Effector memory CD8-positive, alpha-beta T cell (primary cell): ENCODE data around the gene ACAN.

Source experiments
- ATAC-seq: fragments of 150-1000 bp; cut with Tn5 transposase; replicated peaks from 2 replicates; pipeline ENCODE4 v1.10.0; 2021; ENCODE audit warnings: mild to moderate bottlenecking, moderate library complexity
- DNase-seq, 3 experiments: peaks; one replicate each; pipeline ENCODE4 v3.0.0; 2021
- H3K27ac Mint-ChIP-seq, 2 donors: one replicate each; pipeline ENCODE4 v1.8.0; 2022; ENCODE audit warnings: mild to moderate bottlenecking in 2 of 2, mixed read lengths in 2 of 2, moderate library complexity in 2 of 2
- H3K27me3 Mint-ChIP-seq, 2 donors: one replicate each; pipeline ENCODE4 v1.8.0; 2022; ENCODE audit warnings: mixed read lengths in 2 of 2
- H3K36me3 Mint-ChIP-seq: one replicate; pipeline ENCODE4 v1.8.0; 2022; ENCODE audit warnings: mild to moderate bottlenecking, moderate library complexity, mixed read lengths; ENCODE audit not compliant: insufficient read depth
- H3K4me1 Mint-ChIP-seq, 2 donors: one replicate each; pipeline ENCODE4 v1.8.0; 2022; ENCODE audit warnings: low read depth in 2 of 2, mixed read lengths in 2 of 2
- H3K4me3 Mint-ChIP-seq, 2 donors: one replicate each; pipeline ENCODE4 v1.8.0; 2022; ENCODE audit warnings: mild to moderate bottlenecking in 2 of 2, mixed read lengths in 2 of 2, moderate library complexity in 2 of 2
- H3K9me3 Mint-ChIP-seq, 2 donors: one replicate each; pipeline ENCODE4 v1.8.0; 2022; ENCODE audit warnings: mixed read lengths in 2 of 2

ACAN gene

DNA sequence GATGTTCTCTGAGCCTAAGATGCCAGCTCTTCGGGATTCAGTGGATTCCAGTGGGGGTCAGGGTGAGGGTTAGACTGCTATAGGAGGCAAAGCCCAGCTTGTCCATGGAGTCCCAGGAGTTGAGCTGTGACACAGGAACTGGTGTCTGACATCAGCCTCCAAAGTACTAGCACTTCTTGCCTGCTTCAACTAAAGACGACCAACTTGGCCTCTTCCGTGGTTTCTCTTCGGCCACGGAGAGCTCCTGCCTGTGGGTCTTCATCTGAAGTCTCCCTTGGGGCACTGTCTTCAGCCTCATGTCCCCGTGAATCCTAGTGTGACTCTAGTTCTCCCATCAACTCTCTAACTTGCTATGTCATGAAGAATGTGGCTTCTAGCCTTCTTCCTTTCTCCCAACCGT is 12.8 kb upstream of the ACAN start:
- H3K27me3 Mint-ChIP-seq: peaks cover 60 to 76% of the 10 kb centered on the region in 2 donors
- no peaks in the 10 kb centered on the region for H3K36me3 Mint-ChIP-seq
- H3K4me1 Mint-ChIP-seq: peaks cover 0 to 3% of the 10 kb centered on the region in 2 donors
- no peak overlapping the region for H3K27ac Mint-ChIP-seq
- DNase-seq: no peak
- no peaks in the 10 kb centered on the region for H3K9me3 Mint-ChIP-seq
- ATAC-seq: no peak
- H3K4me3 Mint-ChIP-seq: no peak overlapping the region

GRCh38 chr15:88791637-88792036 is 11.6 kb upstream of the ACAN start:
- Mint-ChIP-seq H3K4me3 (no peak overlapping the region), H3K27me3 (peaks cover 69 to 88% of the 10 kb centered on the region in 2 donors)

GRCh38 chr15:88792342-88793282 is 10.6 kb upstream of the ACAN start:
- Mint-ChIP-seq H3K27me3 (peaks cover 79 to 97% of the 10 kb centered on the region in 2 donors), H3K4me3 (no peak overlapping the region)

More at GRCh38 chr15:88791637-88792036, 11.6 kb upstream of the ACAN start:
- Mint-ChIP-seq H3K9me3 (no peaks in the 10 kb centered on the region), H3K36me3 (no peaks in the 10 kb centered on the region), H3K27ac (no peak overlapping the region), H3K4me1 (peaks cover 0 to 3% of the 10 kb centered on the region in 2 donors)
- ATAC-seq (no peak), DNase-seq (no peak)

GRCh38 chr15:88794001-88794400 is 9.2 kb upstream of the ACAN start:
- H3K36me3 Mint-ChIP-seq: no peaks in the 10 kb centered on the region
- DNase-seq (no peak), ATAC-seq (no peak)
- no peaks in the 10 kb centered on the region for H3K9me3 Mint-ChIP-seq
- peaks cover 86 to 100% of the 10 kb centered on the region in 2 donors for H3K27me3 Mint-ChIP-seq
- peaks cover 0 to 3% of the 10 kb centered on the region in 2 donors for H3K4me1 Mint-ChIP-seq
- H3K4me3 Mint-ChIP-seq: no peak overlapping the region
- no peak overlapping the region for H3K27ac Mint-ChIP-seq

More at GRCh38 chr15:88792342-88793282, 10.6 kb upstream of the ACAN start:
- Mint-ChIP-seq H3K36me3 (no peaks in the 10 kb centered on the region), H3K9me3 (no peaks in the 10 kb centered on the region), H3K27ac (no peak overlapping the region), H3K4me1 (peaks cover 0 to 3% of the 10 kb centered on the region in 2 donors)
- ATAC-seq (no peak), DNase-seq (no peak)

GRCh38 chr15:88797663-88798339 is 5.4 kb upstream of the ACAN start:
- ATAC-seq (no peak), DNase-seq (no peak)
- H3K27me3 Mint-ChIP-seq: peaks cover 83 to 100% of the 10 kb centered on the region in 2 donors
- no peak overlapping the region for H3K4me3 Mint-ChIP-seq
- no peaks in the 10 kb centered on the region for H3K36me3 Mint-ChIP-seq
- no peaks in the 10 kb centered on the region for H3K9me3 Mint-ChIP-seq
- peaks cover 4 to 7% of the 10 kb centered on the region in 2 donors for H3K4me1 Mint-ChIP-seq
- no peak overlapping the region for H3K27ac Mint-ChIP-seq

DNA sequence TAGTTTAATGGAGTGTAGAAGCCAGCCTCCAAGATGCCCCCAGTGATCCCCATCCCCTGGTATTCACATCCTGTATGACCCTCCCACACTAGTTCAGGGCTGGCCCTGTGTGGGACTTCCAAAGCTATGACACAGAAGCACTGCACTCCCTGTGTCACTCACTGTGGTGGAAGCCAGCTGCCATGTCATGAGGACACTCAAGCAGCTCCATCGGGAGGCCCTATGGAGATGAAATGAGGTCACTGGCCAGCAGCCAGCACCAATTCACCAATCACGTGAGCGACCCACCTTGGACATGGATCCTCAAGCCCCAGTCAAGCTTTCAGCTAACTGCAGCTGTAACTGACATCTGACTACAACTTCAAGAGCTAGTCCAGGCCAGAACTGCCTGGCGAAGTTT is 3.9 kb upstream of the ACAN start:
- Mint-ChIP-seq H3K36me3 (no peaks in the 10 kb centered on the region), H3K9me3 (no peaks in the 10 kb centered on the region), H3K4me1 (peaks cover 7% of the 10 kb centered on the region in 2 donors), H3K4me3 (no peak overlapping the region), H3K27ac (no peak overlapping the region), H3K27me3 (peaks cover 77 to 98% of the 10 kb centered on the region in 2 donors)
- DNase-seq: no peak
- ATAC-seq: no peak

GRCh38 chr15:88800026-88800425 is 3.2 kb upstream of the ACAN start:
- ATAC-seq: no peak
- H3K4me3 Mint-ChIP-seq: no peak overlapping the region
- H3K36me3 Mint-ChIP-seq: no peaks in the 10 kb centered on the region
- no peak overlapping the region for H3K27ac Mint-ChIP-seq
- no peak for DNase-seq
- H3K27me3 Mint-ChIP-seq: peaks cover 77 to 98% of the 10 kb centered on the region in 2 donors
- H3K4me1 Mint-ChIP-seq: peaks cover 4 to 7% of the 10 kb centered on the region in 2 donors
- H3K9me3 Mint-ChIP-seq: no peaks in the 10 kb centered on the region

DNA sequence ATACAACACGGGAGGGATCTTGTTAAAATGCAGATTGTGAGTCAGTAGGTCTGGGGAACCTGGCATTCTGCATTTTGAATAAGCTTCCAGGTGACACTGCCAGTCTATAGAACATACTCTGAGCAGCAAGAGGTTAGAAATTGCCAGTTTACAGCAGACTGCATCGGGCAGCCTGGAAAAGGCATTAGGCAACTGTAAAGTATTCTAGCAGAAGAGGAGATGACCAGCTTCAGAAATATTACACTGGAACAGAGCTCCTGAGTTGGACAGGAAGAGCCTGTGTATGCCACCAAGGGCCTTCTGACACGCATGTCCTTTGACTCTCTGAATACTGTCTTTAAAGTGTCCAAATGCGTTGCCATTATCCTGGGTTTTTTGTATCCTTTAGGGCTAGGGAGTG is 2.5 kb upstream of the ACAN start:
- H3K4me3 Mint-ChIP-seq: no peak overlapping the region
- no peaks in the 10 kb centered on the region for H3K9me3 Mint-ChIP-seq
- H3K27ac Mint-ChIP-seq: no peak overlapping the region
- H3K27me3 Mint-ChIP-seq: peaks cover 80 to 98% of the 10 kb centered on the region in 2 donors
- peaks cover 4 to 7% of the 10 kb centered on the region in 2 donors for H3K4me1 Mint-ChIP-seq
- no peaks in the 10 kb centered on the region for H3K36me3 Mint-ChIP-seq
- ATAC-seq (no peak), DNase-seq (no peak)

DNA sequence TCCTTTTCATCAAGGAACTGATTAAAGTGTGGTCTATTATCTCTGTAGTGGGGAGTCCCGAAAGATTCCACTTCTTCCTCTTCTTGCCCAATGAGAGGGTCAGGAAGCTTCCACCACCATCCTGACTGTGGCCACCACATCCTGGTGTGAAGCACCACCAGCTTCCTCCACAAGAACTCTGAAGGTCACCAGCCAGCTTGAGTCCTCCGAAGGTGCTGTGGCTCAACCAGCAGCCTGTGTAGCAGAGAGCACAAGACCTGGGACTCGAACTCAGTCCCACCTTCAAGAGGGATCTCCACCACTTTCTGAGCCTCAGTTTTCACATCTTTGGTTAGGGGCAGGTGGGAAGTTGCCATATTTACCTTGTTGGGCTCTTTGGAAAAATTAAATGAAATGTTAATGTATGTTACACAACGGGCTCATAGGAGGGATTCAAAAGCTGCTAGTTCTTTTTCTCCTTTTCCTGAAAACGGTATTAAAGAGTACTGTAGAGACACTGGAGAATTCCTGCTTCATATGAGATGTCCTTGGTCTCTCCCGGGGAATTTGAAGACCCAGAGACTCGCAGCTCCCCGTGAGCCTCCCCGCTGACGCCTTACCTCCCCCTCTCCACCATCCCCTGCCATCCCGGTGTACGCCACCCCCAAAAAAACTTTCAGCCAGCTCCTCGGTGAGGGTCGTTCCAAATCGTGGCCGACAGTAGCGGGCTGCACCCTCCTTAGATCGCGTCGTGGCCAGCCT is 816 bp upstream of the ACAN start:
- no peaks in the 10 kb centered on the region for H3K9me3 Mint-ChIP-seq
- H3K27ac Mint-ChIP-seq: no peak overlapping the region
- DNase-seq: no peak
- peak overlapping the region; percentile 68 to 71 for H3K4me3 Mint-ChIP-seq
- peaks cover 77 to 98% of the 10 kb centered on the region in 2 donors for H3K27me3 Mint-ChIP-seq
- ATAC-seq: no peak
- H3K36me3 Mint-ChIP-seq: no peaks in the 10 kb centered on the region
- H3K4me1 Mint-ChIP-seq: peaks cover 4 to 7% of the 10 kb centered on the region in 2 donors

GRCh38 chr15:88802991-88803240 is 320 bp upstream of the ACAN start:
- DNase-seq (no peak), ATAC-seq (no peak)
- H3K27me3 Mint-ChIP-seq: peaks cover 77 to 98% of the 10 kb centered on the region in 2 donors
- H3K27ac Mint-ChIP-seq: no peak overlapping the region
- H3K4me1 Mint-ChIP-seq: peaks cover 4 to 7% of the 10 kb centered on the region in 2 donors
- no peaks in the 10 kb centered on the region for H3K9me3 Mint-ChIP-seq
- peak overlapping the region; percentile 68 to 71 for H3K4me3 Mint-ChIP-seq
- no peaks in the 10 kb centered on the region for H3K36me3 Mint-ChIP-seq

DNA sequence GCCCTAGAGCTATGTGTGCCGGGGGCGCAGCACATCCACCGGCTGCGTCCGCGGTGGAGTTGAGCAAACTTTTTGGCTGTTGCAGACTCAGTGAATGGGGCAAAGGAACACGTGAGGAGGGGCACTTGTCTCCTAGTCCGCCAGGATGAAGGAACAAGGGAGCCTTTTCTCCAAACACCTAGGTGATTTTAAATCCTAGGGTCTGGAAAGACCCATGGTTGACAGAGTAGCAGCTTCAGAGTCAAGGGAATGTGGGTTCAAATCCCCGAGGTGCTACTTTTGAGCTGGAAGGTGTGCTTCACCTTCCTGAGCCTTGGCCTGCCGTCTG is 648 bp downstream of the ACAN start:
- Mint-ChIP-seq H3K4me1 (peaks cover 4 to 7% of the 10 kb centered on the region in 2 donors), H3K4me3 (peak overlapping the region in 1 of 2 donors; percentile 13)

DNA sequence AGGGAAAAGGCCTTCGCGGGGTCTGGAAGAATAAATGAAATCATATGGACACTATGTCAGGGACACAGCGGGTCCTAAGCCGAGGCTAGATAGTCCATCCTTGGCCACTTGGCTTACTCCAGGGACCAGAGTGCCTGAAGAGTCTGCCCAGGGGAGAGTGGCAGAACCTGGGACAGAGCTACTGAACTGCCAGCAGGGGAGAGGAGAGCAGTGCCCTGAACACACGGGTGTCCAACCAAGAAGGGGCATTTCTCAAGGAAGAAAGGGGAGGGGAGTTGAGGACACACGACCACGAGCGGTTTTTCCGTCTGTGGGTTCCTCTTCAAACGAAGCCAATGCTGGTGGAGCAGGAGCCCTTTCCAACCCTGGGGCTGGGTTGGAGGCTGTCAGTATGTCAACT is 1.0 kb downstream of the ACAN start:
- no peak overlapping the region for H3K27ac Mint-ChIP-seq
- no peak overlapping the region for H3K4me3 Mint-ChIP-seq
- H3K4me1 Mint-ChIP-seq: peaks cover 4 to 7% of the 10 kb centered on the region in 2 donors
- H3K9me3 Mint-ChIP-seq: no peaks in the 10 kb centered on the region
- DNase-seq: no peak
- no peak for ATAC-seq
- H3K27me3 Mint-ChIP-seq: peaks cover 78 to 96% of the 10 kb centered on the region in 2 donors
- H3K36me3 Mint-ChIP-seq: no peaks in the 10 kb centered on the region

More for the DNA sequence above, 648 bp downstream of the ACAN start:
- no peak overlapping the region for H3K27ac Mint-ChIP-seq
- no peak for ATAC-seq
- no peaks in the 10 kb centered on the region for H3K9me3 Mint-ChIP-seq
- no peaks in the 10 kb centered on the region for H3K36me3 Mint-ChIP-seq
- H3K27me3 Mint-ChIP-seq: peaks cover 79 to 98% of the 10 kb centered on the region in 2 donors
- DNase-seq: no peak

- Mint-ChIP-seq H3K36me3 (no peaks in the 10 kb centered on the region), H3K4me3 (no peak overlapping the region), H3K27me3 (peaks cover 72 to 90% of the 10 kb centered on the region in 2 donors), H3K27ac (no peak overlapping the region), H3K4me1 (peaks cover 4 to 7% of the 10 kb centered on the region in 2 donors), H3K9me3 (no peaks in the 10 kb centered on the region)
- ATAC-seq (no peak), DNase-seq (no peak)
Observed at GRCh38 chr15:88805031-88805780, 2.0 kb downstream of the ACAN start.
